ENCODE measurements around the gene STX2. TPM values are rescaled to one million over a fixed set of nuclear protein-coding genes. Genes with fewer than 3 reads are reported as not detected.

The STX2 gene
- polyA plus RNA-seq, 1 donor (not counting 4 experiments of a cell fraction or from before 2014, with no cell fraction given) = 24.1 TPM

DNA sequence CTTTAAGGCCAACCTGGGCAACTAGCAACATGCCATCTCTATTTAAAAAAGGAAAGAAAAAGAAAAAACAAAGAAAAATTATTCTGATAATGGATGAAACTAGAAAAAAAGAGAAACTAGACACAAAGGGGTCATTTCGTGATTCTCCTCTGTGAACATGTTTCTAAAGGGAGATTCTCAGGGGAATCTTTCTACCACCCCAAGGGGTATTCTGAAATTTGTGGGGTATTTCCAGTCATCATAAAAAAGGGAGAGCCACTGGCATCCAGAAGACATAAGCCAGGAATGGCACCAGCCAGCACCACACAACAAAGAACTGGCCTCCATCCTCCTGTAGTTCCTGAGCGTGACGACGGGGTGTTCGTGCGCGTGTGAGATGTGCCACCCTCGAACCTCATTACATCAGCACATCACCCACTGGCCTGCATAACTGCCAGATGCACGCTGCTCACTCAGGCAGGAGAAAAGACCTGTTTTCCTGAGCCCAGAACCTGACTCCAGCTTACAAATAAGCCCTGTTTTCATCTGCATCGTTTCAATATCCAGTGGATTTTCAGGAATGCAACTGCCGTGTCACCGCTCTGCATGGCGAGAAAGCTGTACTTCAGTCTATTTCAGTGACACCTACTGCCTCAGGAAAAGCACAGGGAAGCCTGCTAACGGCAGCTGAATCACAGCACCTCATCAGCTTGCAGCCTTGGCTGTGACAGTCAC lies 23.9 kb downstream of the STX2 start:
- peaks cover 15 to 18% of the 10 kb centered on the region in 2 experiments for H3K36me3 ChIP-seq (ENCODE audit: control insufficient read depth in 2 of 2, extremely low read depth in 1 of 2, insufficient read depth in 2 of 2, low read length in 2 of 2)

GRCh38 chr12:130813949-130814348 lies 25.1 kb downstream of the STX2 start:
- Histone ChIP-seq H3K36me3 (ENCODE audit: control insufficient read depth in 2 of 2, extremely low read depth in 1 of 2, insufficient read depth in 2 of 2, low read length in 2 of 2) (peaks cover 15 to 18% of the 10 kb centered on the region in 2 experiments), H3K9me1 (ENCODE audit: control insufficient read depth, extremely low read depth, insufficient read depth, low read length) (no peaks in the 10 kb centered on the region), H3K4me1 (ENCODE audit: control insufficient read depth, extremely low read depth, insufficient read depth, low read length) (peaks cover 6% of the 10 kb centered on the region), H3K79me2 (ENCODE audit: control insufficient read depth, insufficient read depth, low read length) (peaks cover 19% of the 10 kb centered on the region), H3K27ac (ENCODE audit: control insufficient read depth, insufficient read depth, low read length) (no peak overlapping the region), H4K20me1 (ENCODE audit: control insufficient read depth, extremely low read depth, insufficient read depth, low read length) (no peaks in the 10 kb centered on the region), H3K9ac (ENCODE audit: control insufficient read depth, extremely low read depth, insufficient read depth, low read length) (no peak overlapping the region), H3K27me3 (ENCODE audit: control insufficient read depth, extremely low read depth, insufficient read depth, low read length) (no peaks in the 10 kb centered on the region), H3K4me3 (ENCODE audit: control insufficient read depth in 2 of 3, extremely low read depth in 1 of 3, insufficient read depth in 2 of 3, low read depth in 1 of 3, low read length in 3 of 3) (no peak overlapping the region), H2AFZ (ENCODE audit: control insufficient read depth, low read length) (no peak overlapping the region), H3K4me2 (ENCODE audit: control insufficient read depth, extremely low read depth, insufficient read depth, low read depth, low read length) (no peak overlapping the region), H3K9me3 (ENCODE audit: control insufficient read depth, low read depth, low read length) (no peaks in the 10 kb centered on the region)
- FAIRE-seq = no peak
- dilution Hi-C loops (cut with MboI; ENCODE audit: extremely low pct_ligation_motif_present, low sequenced_read_pairs) = no loop called here
- TF ChIP-seq CTCF (optimal IDR thresholded peaks at IDR 0.05 in 1 of 3, IDR thresholded peaks at IDR 0.05 in 1 of 3, conservative IDR thresholded peaks at IDR 0.05 in 1 of 3; ENCODE audit: extremely low read depth in 1 of 3, insufficient read depth in 2 of 3, low read length in 3 of 3) (no peak), EZH2 (IDR thresholded peaks at IDR 0.05; ENCODE audit: low read length) (no peak)
- DNase-seq (ENCODE audit: low read depth, low spot score) = no peak

More for the DNA sequence above, 23.9 kb downstream of the STX2 start:
- TF ChIP-seq EZH2 (IDR thresholded peaks at IDR 0.05; ENCODE audit: low read length) (no peak), CTCF (optimal IDR thresholded peaks at IDR 0.05 in 1 of 3, IDR thresholded peaks at IDR 0.05 in 1 of 3, conservative IDR thresholded peaks at IDR 0.05 in 1 of 3; ENCODE audit: extremely low read depth in 1 of 3, insufficient read depth in 2 of 3, low read length in 3 of 3) (no peak)
- dilution Hi-C loops (cut with MboI; ENCODE audit: extremely low pct_ligation_motif_present, low sequenced_read_pairs) = no loop called here
- Histone ChIP-seq H3K9ac (ENCODE audit: control insufficient read depth, extremely low read depth, insufficient read depth, low read length) (no peak overlapping the region), H4K20me1 (ENCODE audit: control insufficient read depth, extremely low read depth, insufficient read depth, low read length) (no peaks in the 10 kb centered on the region), H3K27me3 (ENCODE audit: control insufficient read depth, extremely low read depth, insufficient read depth, low read length) (no peaks in the 10 kb centered on the region), H3K9me1 (ENCODE audit: control insufficient read depth, extremely low read depth, insufficient read depth, low read length) (no peaks in the 10 kb centered on the region), H3K4me1 (ENCODE audit: control insufficient read depth, extremely low read depth, insufficient read depth, low read length) (peaks cover 6% of the 10 kb centered on the region), H3K4me2 (ENCODE audit: control insufficient read depth, extremely low read depth, insufficient read depth, low read depth, low read length) (no peak overlapping the region), H2AFZ (ENCODE audit: control insufficient read depth, low read length) (no peak overlapping the region), H3K27ac (ENCODE audit: control insufficient read depth, insufficient read depth, low read length) (no peak overlapping the region), H3K79me2 (ENCODE audit: control insufficient read depth, insufficient read depth, low read length) (peaks cover 19% of the 10 kb centered on the region), H3K4me3 (ENCODE audit: control insufficient read depth in 2 of 3, extremely low read depth in 1 of 3, insufficient read depth in 2 of 3, low read depth in 1 of 3, low read length in 3 of 3) (no peak overlapping the region), H3K9me3 (ENCODE audit: control insufficient read depth, low read depth, low read length) (no peaks in the 10 kb centered on the region)
- DNase-seq (ENCODE audit: low read depth, low spot score) (no peak), FAIRE-seq (no peak)
